ENCODE data around the gene FSIP2. TPM values are rescaled to one million over a fixed set of nuclear protein-coding genes. Genes with fewer than 3 reads are reported as not detected.

Gene FSIP2
- total and polyA plus RNA-seq, 2 of the 8 experiments (the other 6 are each of a cell fraction or from before 2014, with no cell fraction given): 0.47 to 1.4 TPM

DNA sequence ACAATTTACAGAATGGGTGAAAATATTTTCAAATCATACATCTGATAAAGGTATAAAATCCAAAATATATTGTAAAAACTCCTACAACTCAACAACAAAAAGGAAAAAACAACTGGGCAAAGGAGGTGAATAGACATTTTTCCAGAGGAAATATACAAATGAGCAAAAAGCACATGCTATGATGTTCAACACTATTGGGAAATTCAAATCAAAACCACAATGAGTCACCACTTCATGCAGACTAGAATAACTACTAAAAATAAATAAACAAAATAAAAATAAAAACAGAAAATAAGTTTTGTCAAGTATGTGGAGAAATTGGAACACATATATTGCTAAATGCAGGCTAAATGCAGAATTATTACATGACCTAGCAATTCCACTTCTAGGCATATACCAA, 120.9 kb downstream of the FSIP2 start:
- no peak overlapping the region for H3K23ac ChIP-seq (ENCODE audit: insufficient read length)
- no peak overlapping the region for H2BK12ac ChIP-seq (ENCODE audit: low read depth, low read length)
- no peak overlapping the region for H3K9ac ChIP-seq (replicated peaks in 1 of 4; ENCODE audit: extremely low read depth in 1 of 4, low read depth in 3 of 4, low read length in 3 of 4)
- H3K56ac ChIP-seq (replicated peaks; ENCODE audit: insufficient read length, low read depth, low read length): no peak overlapping the region
- no peaks in the 10 kb centered on the region for H4K20me1 ChIP-seq (replicated peaks in 1 of 2; ENCODE audit: control insufficient read depth in 1 of 2, insufficient read depth in 2 of 2, low read length in 2 of 2)
- H3K4me3 ChIP-seq (ENCODE audit: extremely low read depth in 1 of 4, insufficient read depth in 2 of 4, low read depth in 3 of 4, low read length in 4 of 4): no peak overlapping the region
- H2BK5ac ChIP-seq (ENCODE audit: low read depth, low read length): no peak overlapping the region
- no peaks in the 10 kb centered on the region for H3K36me3 ChIP-seq (ENCODE audit: control insufficient read depth in 2 of 4, insufficient read depth in 4 of 4, low read length in 3 of 4)
- no peak overlapping the region for H4K91ac ChIP-seq (replicated peaks; ENCODE audit: insufficient read length, low read length)
- ChIA-PET POLR2A (ENCODE audit: partially characterized antibody) (no interaction called here), CTCF (ENCODE audit: partially characterized antibody) (no interaction called here)
- H3K9me3 ChIP-seq (ENCODE audit: insufficient read depth in 2 of 2, low read depth in 1 of 2, low read length in 1 of 2): no peaks in the 10 kb centered on the region
- H2BK20ac ChIP-seq (ENCODE audit: low read length): no peak overlapping the region
- H4K5ac ChIP-seq (ENCODE audit: insufficient read length, low read depth, low read length): no peak overlapping the region
- FAIRE-seq (no peak), DNase-seq (ENCODE audit: low read depth in 1 of 2, low spot score in 2 of 2) (no peak)
- H3K4ac ChIP-seq (replicated peaks; ENCODE audit: insufficient read length, low read depth, low read length): no peak overlapping the region
- no peaks in the 10 kb centered on the region for H3K4me1 ChIP-seq (replicated peaks in 1 of 4; ENCODE audit: control insufficient read depth in 3 of 4, insufficient read depth in 4 of 4, low read length in 3 of 4)
- TF ChIP-seq TBP (IDR thresholded peaks at IDR 0.05; ENCODE audit: low read depth, low read length) (no peak), BRCA1 (IDR thresholded peaks at IDR 0.05; ENCODE audit: low read depth, low read length) (no peak), TCF12 (IDR thresholded peaks at IDR 0.05; ENCODE audit: low read depth, low read length) (no peak), EGR1 (IDR thresholded peaks at IDR 0.05; ENCODE audit: borderline replicate concordance, low read depth, low read length) (no peak)
- no peak overlapping the region for H2BK120ac ChIP-seq (replicated peaks; ENCODE audit: low read depth, low read length)
- no peak overlapping the region for H2AK5ac ChIP-seq (ENCODE audit: low read depth, low read length)
- H4K8ac ChIP-seq (ENCODE audit: extremely low read depth, insufficient read depth, low read length): no peak overlapping the region
- no peaks in the 10 kb centered on the region for H3K79me2 ChIP-seq (ENCODE audit: control insufficient read depth in 1 of 2, insufficient read depth in 2 of 2, low read length in 2 of 2)
- H2BK15ac ChIP-seq (ENCODE audit: low read length): no peak overlapping the region
- H3K14ac ChIP-seq (ENCODE audit: insufficient read length): no peak overlapping the region
- no peak overlapping the region for H3K18ac ChIP-seq (ENCODE audit: extremely low read depth, low read length)
- H2AFZ ChIP-seq (ENCODE audit: low read length): no peak overlapping the region
- H3K23me2 ChIP-seq (ENCODE audit: low read depth, low read length): no peaks in the 10 kb centered on the region
- H3K4me2 ChIP-seq (ENCODE audit: insufficient read depth in 1 of 2, low read depth in 2 of 2, low read length in 2 of 2): no peak overlapping the region
- H3K27ac ChIP-seq (ENCODE audit: low read depth, low read length): no peak overlapping the region
- H3K27me3 ChIP-seq (replicated peaks in 1 of 4; ENCODE audit: control insufficient read depth in 3 of 4, extremely low read depth in 1 of 4, insufficient read depth in 3 of 4, low read length in 3 of 4): peaks cover 0 to 2% (median 0%) of the 10 kb centered on the region in 4 experiments; a peak in 1 of 7 replicates
- no peaks in the 10 kb centered on the region for H3K79me1 ChIP-seq (ENCODE audit: low read depth, low read length)

Measured in H1 (cell line).